Activated CD4-positive, CD25-positive, alpha-beta regulatory T cell treated with anti-CD3 and anti-CD28 coated beads, Interleukin-2, amount 50 U/mL, for 72 hours (primary cell): ENCODE data around the gene RNF11.

Experiments used
- DNase-seq: peaks from one replicate; pipeline ENCODE4 v3.0.0; 2021

RNF11 gene

DNA sequence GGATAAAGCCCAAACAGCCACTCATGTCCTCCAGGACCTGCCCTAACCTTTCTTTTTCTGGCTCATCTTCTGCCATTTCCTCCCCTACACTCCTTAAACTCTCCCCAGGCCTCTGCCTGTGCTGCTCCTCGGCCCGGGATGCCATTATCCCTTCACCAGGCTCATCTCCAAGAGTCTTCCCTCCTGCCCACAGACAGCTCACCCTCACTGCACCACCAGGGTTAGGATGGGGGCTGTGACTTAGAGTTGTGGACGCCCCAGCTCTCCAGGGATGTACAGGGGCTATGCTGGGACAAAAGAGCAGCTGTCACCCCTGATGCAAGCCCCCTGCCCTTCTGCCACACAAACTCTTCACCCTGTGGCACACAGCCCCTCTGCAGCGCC, 62.2 kb downstream of the RNF11 start:
- no peak for DNase-seq

- no peak for DNase-seq
Measured at GRCh38 chr1:51299185-51299885, 63.3 kb downstream of the RNF11 start.

GRCh38 chr1:51299981-51300670, 64.1 kb downstream of the RNF11 start:
- DNase-seq, result no peak

DNA sequence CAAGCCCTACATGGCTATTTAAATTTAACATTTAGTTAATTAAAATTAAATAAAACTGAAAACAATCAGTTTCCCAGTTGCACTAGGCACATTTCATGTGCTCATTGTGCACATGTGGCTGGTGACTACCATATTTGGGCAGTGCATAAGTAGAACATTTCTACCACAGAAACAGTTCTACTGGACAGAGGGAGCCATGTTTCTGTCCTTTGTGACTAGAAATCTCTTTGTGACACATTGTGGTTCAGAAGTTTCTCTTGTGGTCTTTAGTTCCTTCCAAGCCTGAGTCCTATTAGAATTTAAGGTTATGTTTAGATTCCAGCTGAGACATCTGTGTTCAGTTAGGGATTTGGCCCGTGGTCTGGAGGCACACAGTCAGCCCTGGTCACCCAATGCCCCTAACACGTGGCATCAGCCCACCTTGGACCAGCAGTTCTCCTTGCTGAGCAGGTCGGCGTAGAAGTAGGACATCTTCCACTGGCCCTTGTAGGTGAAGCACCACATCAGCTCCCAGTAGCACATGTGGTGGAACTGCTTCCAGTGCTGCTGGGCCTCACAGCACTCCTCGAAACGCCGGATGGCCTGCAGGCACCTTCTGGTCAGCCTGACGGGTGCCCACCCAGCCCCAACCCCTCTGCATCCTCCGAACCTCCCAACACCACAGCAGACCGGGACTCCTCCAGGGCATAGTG, 65.2 kb downstream of the RNF11 start:
- no peak for DNase-seq

- no peak for DNase-seq
Measured at GRCh38 chr1:51301844-51302162, 65.7 kb downstream of the RNF11 start.

DNA sequence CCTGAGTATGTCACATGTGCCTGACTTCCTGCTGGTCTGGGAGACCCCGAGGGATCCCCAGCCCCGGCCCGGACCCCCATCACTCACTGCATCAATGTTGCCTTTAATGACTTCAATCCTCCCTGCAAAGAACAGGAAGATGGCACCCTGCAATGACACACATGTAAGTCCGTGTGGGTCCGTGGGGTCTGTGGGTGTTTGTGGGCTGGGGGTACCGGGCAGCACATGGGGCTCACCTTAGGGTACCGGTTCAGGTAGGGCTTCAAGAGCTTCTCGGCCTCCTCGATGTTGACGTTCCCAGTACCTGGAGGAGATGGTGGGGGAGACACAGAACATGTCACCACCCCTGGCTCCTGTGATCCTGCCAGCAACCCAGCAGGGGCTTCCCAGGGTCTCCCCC, 66.2 kb downstream of the RNF11 start:
- no peak for DNase-seq

DNA sequence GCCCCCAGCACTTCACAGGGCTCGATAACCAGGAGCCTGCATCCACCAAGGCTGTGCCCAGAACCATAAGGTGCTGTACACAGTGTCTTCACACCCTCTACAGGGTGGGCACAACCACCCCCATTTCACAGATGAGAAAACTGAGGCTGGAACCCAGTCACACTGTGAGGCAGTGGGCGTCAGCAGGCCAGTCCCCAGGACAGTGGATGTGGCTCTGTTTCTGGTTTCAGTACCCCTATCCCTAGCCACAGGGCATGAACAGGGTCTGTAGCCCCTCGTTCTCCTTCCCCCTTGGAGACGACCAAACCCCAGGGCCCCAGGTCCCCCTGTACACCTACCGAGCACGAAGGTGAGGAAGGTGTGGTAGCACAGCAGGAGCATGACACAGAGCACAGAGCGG, 66.7 kb downstream of the RNF11 start:
- no peak for DNase-seq

GRCh38 chr1:51303315-51303714, 67.2 kb downstream of the RNF11 start:
- DNase-seq, result no peak

GRCh38 chr1:51303751-51304251, 67.7 kb downstream of the RNF11 start:
- no peak for DNase-seq

DNA sequence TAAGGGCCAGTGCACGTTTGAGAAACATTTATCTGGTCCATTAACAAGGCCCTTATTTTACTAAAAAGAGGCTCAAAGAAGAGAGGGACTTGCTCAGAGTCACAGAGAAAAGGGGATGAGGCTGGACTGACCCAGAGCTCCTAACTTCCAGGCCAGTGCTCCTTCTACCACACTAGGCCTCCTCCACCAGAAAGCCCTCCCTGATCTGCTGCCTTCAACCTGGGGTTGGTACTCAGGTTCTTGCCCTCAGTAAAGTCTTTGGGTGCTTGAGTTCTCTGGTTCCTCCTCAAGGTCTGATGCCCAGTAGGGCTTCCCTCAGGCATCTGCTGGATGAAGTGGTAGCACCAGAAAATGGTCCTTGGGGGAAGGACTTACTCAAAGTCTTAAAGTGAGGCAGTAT, 68.3 kb downstream of the RNF11 start:
- no peak for DNase-seq

GRCh38 chr1:51305371-51305823, 69.3 kb downstream of the RNF11 start:
- DNase-seq, result no peak

- no peak for DNase-seq
Measured at GRCh38 chr1:51306950-51307349, 70.9 kb downstream of the RNF11 start.

- DNase-seq, result no peak
Measured at GRCh38 chr1:51308636-51309035, 72.6 kb downstream of the RNF11 start.

GRCh38 chr1:51309291-51309690, 73.2 kb downstream of the RNF11 start:
- DNase-seq, result no peak

DNA sequence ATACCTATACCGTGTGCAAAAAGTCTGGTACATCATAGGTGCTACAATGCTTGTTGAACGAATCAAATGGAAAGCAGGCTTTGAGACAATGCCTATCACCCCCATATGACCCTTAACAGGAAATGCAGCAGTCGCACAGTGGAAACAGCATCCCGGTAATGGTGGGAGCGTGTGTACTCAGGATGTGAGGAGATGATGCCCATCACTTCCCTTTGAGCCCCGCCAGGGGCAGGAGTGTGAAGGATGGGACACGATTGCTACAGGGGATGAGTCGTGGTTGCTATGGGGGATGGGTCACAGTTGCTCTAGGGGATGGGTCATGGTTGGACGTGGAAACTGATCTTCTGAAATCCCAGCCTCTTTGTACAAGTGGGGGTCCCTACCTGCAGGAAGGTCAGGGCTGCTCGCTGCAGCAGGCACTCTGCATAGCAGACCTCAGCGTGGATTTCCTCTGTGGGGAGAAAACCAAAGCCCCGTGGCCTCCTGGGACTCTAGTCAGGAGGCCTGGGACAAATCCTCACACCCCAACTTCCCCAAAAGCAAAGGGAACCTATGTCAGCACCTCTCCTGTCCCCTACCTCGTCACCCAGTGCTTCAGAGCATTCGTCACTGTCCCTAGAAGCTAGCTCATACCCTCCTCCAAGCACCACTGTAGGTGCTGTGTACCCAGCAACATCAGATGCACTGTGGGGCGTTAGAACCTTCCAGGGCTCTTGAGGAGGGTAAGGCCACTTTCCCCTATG, 75.0 kb downstream of the RNF11 start:
- no peak for DNase-seq

GRCh38 chr1:51311826-51312225, 75.8 kb downstream of the RNF11 start:
- no peak for DNase-seq

DNA sequence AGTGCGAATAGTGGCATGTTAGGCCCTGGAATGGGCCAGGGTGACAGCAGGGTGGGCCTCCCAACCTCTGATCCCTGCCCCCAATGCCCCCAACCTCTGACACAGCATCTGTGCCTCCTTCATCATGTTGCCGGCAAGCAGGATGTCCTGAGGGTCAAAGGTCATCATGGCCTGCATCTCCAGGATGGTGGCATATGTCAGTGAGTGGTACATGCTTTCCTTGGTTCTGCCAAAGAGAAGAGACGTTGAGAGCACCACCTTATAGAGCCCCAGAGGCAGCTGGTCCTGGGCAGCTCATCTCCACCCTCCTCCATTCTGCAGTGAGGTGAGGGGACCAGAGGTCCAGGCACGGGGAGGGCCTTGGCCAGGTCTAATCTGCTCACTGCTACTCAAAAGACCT, 76.6 kb downstream of the RNF11 start:
- no peak for DNase-seq

GRCh38 chr1:51313268-51313852, 77.3 kb downstream of the RNF11 start:
- DNase-seq, result no peak

DNA sequence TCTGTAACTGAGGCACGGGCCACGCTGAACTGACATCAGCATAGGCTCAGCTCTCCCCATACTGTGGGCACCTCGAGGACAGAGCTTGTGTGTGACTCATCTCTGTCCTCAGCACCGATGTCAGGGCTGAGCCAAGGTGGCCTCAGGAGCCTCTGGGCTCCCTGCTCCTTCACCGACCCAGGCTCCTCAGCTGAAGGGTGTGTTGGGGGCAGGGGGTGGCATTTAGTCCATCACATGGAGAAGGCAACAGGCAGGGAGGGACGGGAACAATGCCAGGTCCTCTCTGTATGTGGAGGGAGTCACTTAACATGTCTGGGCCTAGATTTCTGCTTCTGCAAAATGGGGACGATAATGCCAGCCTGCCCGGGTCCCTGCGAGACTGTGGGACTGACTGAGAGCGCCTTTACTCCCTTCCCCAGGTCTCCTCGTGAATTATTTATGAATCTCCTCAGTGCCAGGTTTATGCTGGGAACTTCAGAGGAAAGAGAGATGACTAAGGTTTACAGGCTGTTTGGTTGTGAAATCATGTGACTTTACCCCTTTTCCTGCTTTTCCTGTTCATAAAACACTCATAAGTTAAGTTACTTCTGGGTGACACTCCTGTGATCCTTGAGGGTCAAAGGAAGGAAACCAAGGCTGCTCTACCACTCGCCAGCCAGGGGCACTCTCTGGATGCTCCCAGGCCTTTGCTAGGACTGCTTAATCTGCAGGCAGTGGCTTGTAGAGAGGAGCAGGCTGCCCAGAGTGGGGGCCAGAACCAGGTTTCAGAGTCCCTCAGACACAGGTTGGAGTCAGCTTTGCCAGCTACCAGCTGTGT, 78.1 kb downstream of the RNF11 start:
- DNase-seq, result no peak

DNA sequence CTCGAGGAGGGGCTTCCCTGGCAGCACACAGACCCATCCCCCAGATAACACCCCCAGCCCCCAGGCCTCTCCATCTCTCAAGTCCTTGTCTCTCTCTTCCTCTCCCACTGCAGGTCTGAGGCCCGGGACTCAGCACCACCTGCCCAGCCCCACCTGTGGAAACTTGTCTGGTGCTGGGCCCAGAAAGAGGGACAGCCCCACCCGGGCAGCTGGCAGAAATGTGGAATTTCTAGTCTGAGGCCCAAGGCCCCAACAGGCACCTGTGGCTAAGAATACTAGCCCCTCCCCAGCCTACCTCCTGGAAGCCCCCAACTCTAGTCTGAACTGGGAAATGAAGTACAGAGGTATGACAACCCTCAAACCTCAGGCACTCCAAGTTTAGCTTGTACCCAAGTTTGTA, 78.9 kb downstream of the RNF11 start:
- DNase-seq, result no peak

- no peak for DNase-seq
Measured at GRCh38 chr1:51316113-51316845, 80.2 kb downstream of the RNF11 start.

- no peak for DNase-seq
Measured at GRCh38 chr1:51316846-51317120, 80.7 kb downstream of the RNF11 start.
